Omental fat pad (tissue), 4 donors: Measurements from ENCODE around the gene PPP2R2C. TPM values are rescaled to one million over a fixed set of nuclear protein-coding genes. Genes with fewer than 3 reads are reported as not detected.
A peak's percentile ranks its signal among the peaks of the same experiment; 100 is the strongest.

Experiments
- ATAC-seq: fragments of 150-250 bp; one replicate; pipeline ENCODE4 v1.9.1; 2016; ENCODE audit warnings: mild to moderate bottlenecking, moderate library complexity; ENCODE audit not compliant: low FRiP score
- DNase-seq: peaks from one replicate; pipeline ENCODE4 v3.0.0-alpha.2; 2019; ENCODE audit warnings: low spot score
- total RNA-seq, 4 donors: library from RNA; depleted of rRNA; stranded (reverse); fragments of >200 nt; gene quantifications; one replicate each; pipeline ENCODE4 v1.1.0, GENCODE V29; 2016
- TF ChIP-seq, protein P1 (sequence below), 3 donors: fragments of 450-650 bp; IDR thresholded peaks; one replicate each; pipeline ENCODE4 v1.5.1; 2016 to 2017; ENCODE audit warnings: antibody characterized with exemption in 3 of 3, mild to moderate bottlenecking in 3 of 3, moderate library complexity in 2 of 3

The PPP2R2C gene
- total RNA-seq, 4 donors from 2014 or later = 0.38 to 1.7 (median 0.68) TPM

- TF ChIP-seq, protein P1, sequence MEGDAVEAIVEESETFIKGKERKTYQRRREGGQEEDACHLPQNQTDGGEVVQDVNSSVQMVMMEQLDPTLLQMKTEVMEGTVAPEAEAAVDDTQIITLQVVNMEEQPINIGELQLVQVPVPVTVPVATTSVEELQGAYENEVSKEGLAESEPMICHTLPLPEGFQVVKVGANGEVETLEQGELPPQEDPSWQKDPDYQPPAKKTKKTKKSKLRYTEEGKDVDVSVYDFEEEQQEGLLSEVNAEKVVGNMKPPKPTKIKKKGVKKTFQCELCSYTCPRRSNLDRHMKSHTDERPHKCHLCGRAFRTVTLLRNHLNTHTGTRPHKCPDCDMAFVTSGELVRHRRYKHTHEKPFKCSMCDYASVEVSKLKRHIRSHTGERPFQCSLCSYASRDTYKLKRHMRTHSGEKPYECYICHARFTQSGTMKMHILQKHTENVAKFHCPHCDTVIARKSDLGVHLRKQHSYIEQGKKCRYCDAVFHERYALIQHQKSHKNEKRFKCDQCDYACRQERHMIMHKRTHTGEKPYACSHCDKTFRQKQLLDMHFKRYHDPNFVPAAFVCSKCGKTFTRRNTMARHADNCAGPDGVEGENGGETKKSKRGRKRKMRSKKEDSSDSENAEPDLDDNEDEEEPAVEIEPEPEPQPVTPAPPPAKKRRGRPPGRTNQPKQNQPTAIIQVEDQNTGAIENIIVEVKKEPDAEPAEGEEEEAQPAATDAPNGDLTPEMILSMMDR (IDR thresholded peaks at IDR 0.05) = no peak
- ATAC-seq (peak; percentile 20), DNase-seq (no peak)
Observed at GRCh38 chr4:6272863-6273660, 199.4 kb downstream of the PPP2R2C start.

DNA sequence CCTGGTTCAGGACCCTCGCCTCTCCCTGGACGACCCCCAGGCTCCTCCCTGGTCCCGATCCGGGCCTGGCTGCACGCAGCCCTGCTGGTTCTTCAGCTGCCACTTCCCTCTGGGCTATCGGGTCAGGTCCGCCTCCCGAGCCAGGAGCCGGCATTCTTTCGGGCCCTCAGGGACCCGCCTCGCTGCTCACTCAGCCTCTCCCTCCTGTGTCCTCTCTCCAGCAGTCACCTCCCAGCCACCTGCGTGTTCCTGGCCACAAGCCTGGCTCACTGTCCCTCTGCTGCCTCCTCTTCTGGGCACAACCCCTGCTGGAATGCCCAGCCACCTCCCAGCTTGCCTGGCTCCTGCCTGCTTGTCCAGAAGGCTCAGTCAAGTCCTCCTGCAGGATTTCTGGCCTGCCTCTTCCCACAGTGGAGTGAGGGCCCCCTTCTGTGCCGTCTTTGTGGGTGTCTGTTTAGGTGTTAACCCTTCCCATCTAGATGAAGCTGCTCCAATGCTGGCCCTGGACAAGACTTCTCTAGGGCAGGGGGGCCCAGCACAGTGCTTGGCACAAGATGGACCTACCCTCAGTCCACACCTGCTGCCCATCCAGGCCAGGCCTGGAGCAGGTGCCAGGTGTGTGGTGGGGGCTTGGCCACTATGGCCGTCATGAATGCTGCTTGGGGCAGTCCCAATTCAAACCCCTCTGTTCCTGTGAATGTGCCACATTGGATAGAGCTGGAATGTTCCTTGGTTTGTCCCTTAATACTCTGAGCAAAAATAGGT is 200.5 kb downstream of the PPP2R2C start:
- ATAC-seq = no peak
- no peak for DNase-seq

GRCh38 chr4:6271206-6271605 is 201.2 kb downstream of the PPP2R2C start:
- DNase-seq (no peak), ATAC-seq (no peak)
- TF ChIP-seq, protein P1 (IDR thresholded peaks at IDR 0.05) = no peak

More for the DNA sequence above, 200.5 kb downstream of the PPP2R2C start:
- TF ChIP-seq, protein P1 (IDR thresholded peaks at IDR 0.05) = no peak

DNA sequence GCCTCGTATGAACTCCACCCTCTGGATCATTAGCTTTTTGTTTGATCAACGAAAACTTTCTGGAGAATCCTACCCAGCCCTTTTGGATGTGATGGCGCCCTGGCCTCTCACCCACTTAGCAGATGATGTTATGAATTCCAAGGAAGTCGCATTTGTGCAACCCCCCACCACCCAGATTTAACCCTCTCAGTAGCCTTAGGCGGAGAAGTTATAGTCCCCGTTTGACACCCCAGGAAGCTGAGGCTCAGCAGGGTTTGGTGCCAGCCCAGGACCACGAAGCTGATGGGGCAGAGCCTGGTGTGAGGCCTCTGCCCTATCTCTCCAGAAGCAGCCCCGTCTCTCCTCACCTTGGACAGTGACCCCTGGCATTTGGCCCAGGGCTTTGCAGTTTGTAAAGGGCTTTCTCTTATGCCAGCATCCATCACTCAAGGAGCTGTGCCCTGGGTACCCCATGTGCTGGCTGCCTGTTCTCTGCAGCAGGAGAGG is 201.7 kb downstream of the PPP2R2C start:
- DNase-seq (no peak), ATAC-seq (no peak)
- TF ChIP-seq, protein P1 (IDR thresholded peaks at IDR 0.05) = no peak

Other genes starting within 250 kb of the PPP2R2C start
- 10 to 100 TPM; 35.9 to 91.3 (median 38.2) TPM for gene WFS1, start 202.8 kb downstream of the PPP2R2C start, total RNA-seq
- 10 to 100 TPM; 21.2 to 33.3 (median 27.2) TPM for gene MAN2B2, start 102.6 kb upstream of the PPP2R2C start, total RNA-seq
- gene MRFAP1, start 168.1 kb upstream of the PPP2R2C start, total RNA-seq = 100 to 1,000 TPM; 125 to 149 (median 140) TPM
- gene S100P, start 221.3 kb upstream of the PPP2R2C start, total RNA-seq = 10 to 100 TPM in 1 of 4 donors, 1 to 10 TPM in 1, under 1 TPM in 1, not detected in 1; 0.60 to 10.9 (median 1.1) TPM
- 10 to 100 TPM; 42.7 to 56.3 (median 45.9) TPM for gene MRFAP1L1, start 237.3 kb upstream of the PPP2R2C start, total RNA-seq
- gene BLOC1S4, start 243.6 kb upstream of the PPP2R2C start, total RNA-seq = 10 to 100 TPM; 12.3 to 23.3 (median 13.9) TPM